GM13977 (cell line): ENCODE results near the gene SKIL.

Source experiments
- DNase-seq: peaks from one replicate; pipeline ENCODE4 v3.0.0; 2012; ENCODE audit warnings: low spot score
- CTCF ChIP-seq: IDR thresholded peaks from 2 replicates; pipeline ENCODE4 v1.5.1; 2012; ENCODE audit warnings: mild to moderate bottlenecking, control low read depth; ENCODE audit not compliant: insufficient read depth; ENCODE audit errors: extremely low read depth, missing control alignments
- in situ Hi-C: fragments of 300-500 bp; cut with MboI; formaldehyde crosslinking; loops from one replicate; pipeline ENCODE4 v1.12.0; 2022; ENCODE audit warnings: low sequenced_read_pairs, low pct_unique_long_range_greater_than_20kb, mixed read lengths, inconsistent platforms; ENCODE audit not compliant: unreplicated experiment

The SKIL gene

GRCh38 chr3:170350515-170351413, 6.8 kb upstream of the SKIL start:
- in situ Hi-C loops: no loop called here
- no peak for DNase-seq
- TF ChIP-seq CTCF: no peak

GRCh38 chr3:170352936-170353335, 4.6 kb upstream of the SKIL start:
- no peak for TF ChIP-seq CTCF
- in situ Hi-C loops: no loop called here
- peak; percentile 42 for DNase-seq

- DNase-seq: no peak
- TF ChIP-seq CTCF: no peak
- in situ Hi-C loops: no loop called here
Measured at GRCh38 chr3:170353485-170353884, 4.0 kb upstream of the SKIL start.

- no peak for DNase-seq
- no peak for TF ChIP-seq CTCF
- in situ Hi-C loops: no loop called here
Measured at GRCh38 chr3:170354760-170355159, 2.8 kb upstream of the SKIL start.

GRCh38 chr3:170355738-170356595, 1.5 kb upstream of the SKIL start:
- no peak for TF ChIP-seq CTCF
- DNase-seq: peak; percentile 38
- in situ Hi-C loops: no loop called here

- in situ Hi-C loops: no loop called here
- peak; percentile 86 for DNase-seq
- peak; percentile 14 for TF ChIP-seq CTCF
Measured at GRCh38 chr3:170356596-170357175, 829 bp upstream of the SKIL start.
